ENCODE data around the gene TYSND1. TPM values are rescaled to one million over a fixed set of nuclear protein-coding genes. Genes with fewer than 3 reads are reported as not detected.

The TYSND1 gene
- total and polyA plus RNA-seq, 2 of the 13 experiments (the other 11 are each of a cell fraction or from before 2014, with no cell fraction given) = 3.3 to 8.9 TPM

GRCh38 chr10:70155255-70155838 lies 8.8 kb upstream of the TYSND1 start (continued):
- TF ChIP-seq SOX6 (IDR thresholded peaks at IDR 0.05) (no peak), SOX6 (CRISPR knock-in tag; IDR thresholded peaks at IDR 0.05) (peak; percentile 43; the same call in 1 of the 2 replicates)

- Histone ChIP-seq H3K79me2 (ENCODE audit: insufficient read depth, low read length) (peaks cover 10% of the 10 kb centered on the region), H3K9ac (ENCODE audit: insufficient read depth, low read depth, low read length) (no peak overlapping the region), H3K4me3 (replicated peaks in 1 of 3; ENCODE audit: insufficient read depth in 1 of 3, low read depth in 2 of 3, low read length in 3 of 3) (no peak overlapping the region), H4K20me1 (ENCODE audit: insufficient read depth, low read length) (no peaks in the 10 kb centered on the region), H3K4me1 (ENCODE audit: insufficient read depth, low read length) (peaks cover 24% of the 10 kb centered on the region), H3K27me3 (ENCODE audit: control insufficient read depth in 1 of 2, insufficient read depth in 2 of 2, low read length in 2 of 2) (no peaks in the 10 kb centered on the region), H3K9me3 (ENCODE audit: low read length) (no peaks in the 10 kb centered on the region), H3K27ac (ENCODE audit: extremely low read length, insufficient read depth, low read length) (no peak overlapping the region), H2AFZ (ENCODE audit: low read length) (no peak overlapping the region), H3K4me2 (ENCODE audit: low read depth, low read length) (no peak overlapping the region), H3K36me3 (replicated peaks in 1 of 2; ENCODE audit: control insufficient read depth in 1 of 2, insufficient read depth in 2 of 2, low read length in 2 of 2) (peaks cover 18 to 47% of the 10 kb centered on the region in 2 experiments)
- 82% methylated on average over 5 of the region's 5 CpGs for WGBS (ENCODE audit: low lambda C conversion rate)
- CTCF ChIA-PET (ENCODE audit: low intra/inter-chr PET ratio, low total read pairs) = no interaction called here
- ATAC-seq = no peak
- DNase-seq (ENCODE audit: low spot score) = no peak
- POLR2A ChIA-PET = no interaction called here
- TF ChIP-seq MEIS1 (CRISPR knock-in tag; IDR thresholded peaks at IDR 0.05; ENCODE audit: borderline replicate concordance) = no peak
- peak; percentile 21; the same call in 1 of the 2 replicates for TF ChIP-seq ZNF770 (CRISPR knock-in tag; IDR thresholded peaks at IDR 0.05)
- TF ChIP-seq ZFP1 (CRISPR knock-in tag; IDR thresholded peaks at IDR 0.05) = no peak
- no peak for TF ChIP-seq STAT5B (CRISPR knock-in tag; IDR thresholded peaks at IDR 0.05)
- TF ChIP-seq SIX4 (CRISPR knock-in tag; IDR thresholded peaks at IDR 0.05) = no peak
- TF ChIP-seq DNMT3B (CRISPR knock-in tag; conservative IDR thresholded peaks at IDR 0.05) = no peak
- no peak for TF ChIP-seq ESRRA (CRISPR knock-in tag; IDR thresholded peaks at IDR 0.05; ENCODE audit: low read depth)
- no peak for FAIRE-seq
- intact Hi-C loops (cut with micrococcal nuclease; ENCODE audit: unreplicated experiment) = no loop called here
- BruUV-seq (replicated peaks) = no TSS peak
- in situ Hi-C loops (cut with HindIII; ENCODE audit: extremely low pct_ligation_motif_present, low pct_unique_long_range_greater_than_20kb) = no loop called here
Observed at GRCh38 chr10:70148516-70148915, 2.0 kb upstream of the TYSND1 start.

Measured in HepG2 (cell line).